H1 (cell line): Measurements from ENCODE around the gene CAMSAP1. TPM values are rescaled to one million over a fixed set of nuclear protein-coding genes. Genes with fewer than 3 reads are reported as not detected.

Experiments
- CTCF ChIA-PET: fragments of 300-600 bp; sonication (Branson Sonifier 250); formaldehyde crosslinking; loops from one replicate; lab custom pipeline; 2021; ENCODE audit not compliant: partially characterized antibody; lab: Charles Lee
- POLR2A ChIA-PET: fragments of 300-600 bp; sonication (Branson Sonifier 250); formaldehyde crosslinking; loops from one replicate; lab custom pipeline; 2021; ENCODE audit warnings: inconsistent platforms; ENCODE audit not compliant: partially characterized antibody; lab: Charles Lee
- DNase-seq, 2 experiments: peaks; one replicate each; pipeline versions ENCODE4 v3.0.0 to v3.0.0-alpha.2; 2010 to 2022; ENCODE audit warnings: low spot score in 2 of 2, low read depth in 1 of 2, mixed read lengths in 1 of 2
- FAIRE-seq: peaks from 2 replicates; lab custom pipeline; 2011; peaks lifted over from hg19 to GRCh38; lab: Jason Lieb, UNC
- H2AFZ ChIP-seq: 2 replicates; pipeline ENCODE4 v1.8.1; 2012; ENCODE audit warnings: low read length, inconsistent platforms
- H2AK5ac ChIP-seq: 2 replicates; pipeline ENCODE4 v1.6.1; 2013; ENCODE audit warnings: low read depth, low read length
- H2BK120ac ChIP-seq: replicated peaks from 2 replicates; pipeline ENCODE3; 2013; ENCODE audit warnings: low read depth, low read length, inconsistent platforms
- H2BK12ac ChIP-seq: 2 replicates; pipeline ENCODE4 v1.6.1; 2013; ENCODE audit warnings: low read depth, low read length
- H2BK15ac ChIP-seq: 2 replicates; pipeline ENCODE4 v1.6.1; 2013; ENCODE audit warnings: low read length
- H2BK20ac ChIP-seq: 2 replicates; pipeline ENCODE4 v1.6.1; 2013; ENCODE audit warnings: low read length
- H2BK5ac ChIP-seq: 2 replicates; pipeline ENCODE4 v1.6.1; 2013; ENCODE audit warnings: low read depth, low read length
- H3K14ac ChIP-seq: 2 replicates; pipeline ENCODE4 v1.6.1; 2013; ENCODE audit warnings: inconsistent platforms; ENCODE audit not compliant: insufficient read length
- H3K18ac ChIP-seq: 2 replicates; pipeline ENCODE4 v1.6.1; 2013; ENCODE audit warnings: low read length; ENCODE audit errors: extremely low read depth
- H3K23ac ChIP-seq: 2 replicates; pipeline ENCODE4 v1.6.1; 2013; ENCODE audit warnings: inconsistent platforms; ENCODE audit not compliant: insufficient read length
- H3K23me2 ChIP-seq: 2 replicates; pipeline ENCODE4 v1.6.1; 2013; ENCODE audit warnings: low read depth, low read length
- H3K27ac ChIP-seq: 2 replicates; pipeline ENCODE4 v1.6.1; 2011; ENCODE audit warnings: low read depth, low read length, inconsistent platforms
- H3K27me3 ChIP-seq, 4 experiments: replicated peaks in 1 of 4; 1 replicate in 1 of 4; 2 replicates in 3 of 4; pipeline versions ENCODE4 v1.6.1 to v1.8.1; 2011 to 2013; ENCODE audit warnings: low read length in 3 of 4, mild to moderate bottlenecking in 3 of 4, inconsistent platforms in 2 of 4, mixed read lengths in 2 of 4, moderate library complexity in 1 of 4; ENCODE audit not compliant: control insufficient read depth in 3 of 4, insufficient read depth in 3 of 4; ENCODE audit errors: extremely low read depth in 1 of 4
- H3K36me3 ChIP-seq, 4 experiments: 2 replicates each; pipeline versions ENCODE4 v1.6.1 to v1.8.1; 2011 to 2013; ENCODE audit warnings: mild to moderate bottlenecking in 4 of 4, low read length in 3 of 4, moderate library complexity in 2 of 4, control low read depth in 1 of 4, inconsistent platforms in 1 of 4; ENCODE audit not compliant: insufficient read depth in 4 of 4, control insufficient read depth in 2 of 4
- H3K4ac ChIP-seq: replicated peaks from 2 replicates; pipeline ENCODE3; 2013; ENCODE audit warnings: low read length, low read depth, mixed read lengths, inconsistent platforms; ENCODE audit not compliant: insufficient read length
- H3K4me1 ChIP-seq, 4 experiments: replicated peaks in 1 of 4; 1 replicate in 1 of 4; 2 replicates in 3 of 4; pipeline versions ENCODE4 v1.6.1 to v1.8.1; 2011 to 2013; ENCODE audit warnings: low read length in 3 of 4, inconsistent platforms in 2 of 4, mixed read lengths in 1 of 4; ENCODE audit not compliant: insufficient read depth in 4 of 4, control insufficient read depth in 3 of 4
- H3K4me2 ChIP-seq, 2 experiments: 2 replicates each; pipeline versions ENCODE4 v1.6.1 to v1.8.1; 2011 to 2013; ENCODE audit warnings: low read depth in 2 of 2, low read length in 2 of 2, control low read depth in 1 of 2, inconsistent platforms in 1 of 2, mild to moderate bottlenecking in 1 of 2; ENCODE audit not compliant: insufficient read depth in 1 of 2
- H3K4me3 ChIP-seq, 4 experiments: fragments of 200-600, 300-600 bp in 1 of 4; sonication (generic), shearing (Covaris generic), sonication (Bioruptor Twin) in 1 of 4; 2 replicates each; pipeline versions ENCODE4 v1.5.1 to v1.8.1; 2011 to 2016; ENCODE audit warnings: low read length in 4 of 4, low read depth in 3 of 4, control low read depth in 2 of 4, inconsistent platforms in 2 of 4, mild to moderate bottlenecking in 2 of 4, mixed read lengths in 1 of 4, moderate library complexity in 1 of 4; ENCODE audit not compliant: insufficient read depth in 2 of 4; ENCODE audit errors: extremely low read depth in 1 of 4
- H3K56ac ChIP-seq: replicated peaks from 2 replicates; pipeline ENCODE3; 2013; ENCODE audit warnings: low read depth, mild to moderate bottlenecking, mixed read lengths, low read length, inconsistent platforms; ENCODE audit not compliant: insufficient read length
- H3K79me1 ChIP-seq: 2 replicates; pipeline ENCODE4 v1.6.1; 2013; ENCODE audit warnings: low read depth, low read length, control low read depth
- H3K79me2 ChIP-seq, 2 experiments: 2 replicates each; pipeline versions ENCODE4 v1.6.1 to v1.8.1; 2012 to 2013; ENCODE audit warnings: low read length in 2 of 2, mild to moderate bottlenecking in 2 of 2, inconsistent platforms in 1 of 2; ENCODE audit not compliant: insufficient read depth in 2 of 2, control insufficient read depth in 1 of 2
- H3K9ac ChIP-seq, 4 experiments: replicated peaks in 1 of 4; 1 replicate in 1 of 4; 2 replicates in 3 of 4; pipeline versions ENCODE4 v1.6.1 to v1.8.1; 2011 to 2013; ENCODE audit warnings: low read depth in 3 of 4, low read length in 3 of 4, control low read depth in 2 of 4, mild to moderate bottlenecking in 2 of 4, moderate library complexity in 2 of 4, inconsistent platforms in 1 of 4; ENCODE audit errors: extremely low read depth in 1 of 4
- H3K9me3 ChIP-seq, 2 experiments: 2 replicates each; pipeline versions ENCODE4 v1.6.1 to v1.8.1; 2012 to 2013; ENCODE audit warnings: mild to moderate bottlenecking in 2 of 2, moderate library complexity in 2 of 2, control low read depth in 1 of 2, inconsistent platforms in 1 of 2, low read depth in 1 of 2, low read length in 1 of 2, mixed read lengths in 1 of 2; ENCODE audit not compliant: insufficient read depth in 2 of 2
- H4K20me1 ChIP-seq, 2 experiments: replicated peaks in 1 of 2; 2 replicates each; pipeline versions ENCODE3 to v1.8.1; 2011 to 2013; ENCODE audit warnings: inconsistent platforms in 2 of 2, low read length in 2 of 2, mild to moderate bottlenecking in 1 of 2; ENCODE audit not compliant: insufficient read depth in 2 of 2, control insufficient read depth in 1 of 2
- H4K5ac ChIP-seq: 2 replicates; pipeline ENCODE4 v1.6.1; 2013; ENCODE audit warnings: low read length, low read depth, mixed read lengths, inconsistent platforms; ENCODE audit not compliant: insufficient read length
- H4K8ac ChIP-seq: 2 replicates; pipeline ENCODE4 v1.8.0; 2013; ENCODE audit warnings: mild to moderate bottlenecking, moderate library complexity, low read length, inconsistent platforms; ENCODE audit not compliant: insufficient read depth; ENCODE audit errors: extremely low read depth
- H4K91ac ChIP-seq: replicated peaks from 2 replicates; pipeline ENCODE3; 2013; ENCODE audit warnings: low read length, mixed read lengths, inconsistent platforms; ENCODE audit not compliant: insufficient read length
- JUN ChIP-seq: IDR thresholded peaks from 2 replicates; pipeline ENCODE4 v1.6.1; 2011; ENCODE audit warnings: low read depth, mild to moderate bottlenecking, improper control_type of control experiment, low read length
- JUND ChIP-seq: IDR thresholded peaks from 2 replicates; pipeline ENCODE4 v1.6.1; 2011; ENCODE audit warnings: mild to moderate bottlenecking, improper control_type of control experiment, low read length
- KDM1A ChIP-seq: fragments of 200-600, 300-600 bp; sonication (generic); IDR thresholded peaks from 2 replicates; pipeline ENCODE4 v1.7.1; 2016; ENCODE audit warnings: mild to moderate bottlenecking, low read length, borderline replicate concordance
- POLR2AphosphoS5 ChIP-seq: IDR thresholded peaks from 2 replicates; pipeline ENCODE4 v1.6.1; 2011; ENCODE audit warnings: low read depth, low read length
- SP1 ChIP-seq: IDR thresholded peaks from 2 replicates; pipeline ENCODE4 v1.6.1; 2011; ENCODE audit warnings: low read depth, low read length
- WGBS, 2 experiments: shearing (Covaris generic) in 1 of 2; methylation state at CpG; one replicate each; pipeline versions ENCODE4 v1.1.6 to v1.1.7; 2013 to 2015; ENCODE audit warnings: low lambda C conversion rate in 2 of 2, mixed read lengths in 2 of 2, inconsistent platforms in 1 of 2, low coverage in 1 of 2, missing lambda C conversion rate in 1 of 2; ENCODE audit not compliant: insufficient replicate concordance in 2 of 2, insufficient coverage in 1 of 2, insufficient read length in 1 of 2; ENCODE audit errors: extremely low coverage in 1 of 2, missing lambda C conversion rate in 1 of 2; 5-methylcytosine and 5-hydroxymethylcytosine counted together
- polyA plus RNA-seq, 7 experiments: library from polyadenylated mRNA; depleted of rRNA in 3 of 7; stranded (reverse) in 5 of 7; unstranded in 2 of 7; fragments of >200 nt in 5 of 7; fragments of 200-250 nt in 2 of 7; gene quantifications; 1 replicate in 5 of 7; 2 replicates in 1 of 7; 4 replicates in 1 of 7; pipeline versions ENCODE4 v1.2.1 to v1.2.3, GENCODE V29; 2011 to 2013; ENCODE audit warnings: missing spikeins in 2 of 7, mixed read lengths in 2 of 7
- total RNA-seq: library from RNA; stranded (reverse); fragmentation: NEBNext Ultra II Directional; extraction: Animal tissue kit (Norgen Biotek cat#: 25700); gene quantifications from 2 replicates; pipeline ENCODE4 v1.2.1, GENCODE V29; 2021

CAMSAP1 gene
- total and polyA plus RNA-seq, 2 of the 8 experiments (the other 6 are each of a cell fraction or from before 2014, with no cell fraction given) = 13.4 to 44.0 TPM

DNA sequence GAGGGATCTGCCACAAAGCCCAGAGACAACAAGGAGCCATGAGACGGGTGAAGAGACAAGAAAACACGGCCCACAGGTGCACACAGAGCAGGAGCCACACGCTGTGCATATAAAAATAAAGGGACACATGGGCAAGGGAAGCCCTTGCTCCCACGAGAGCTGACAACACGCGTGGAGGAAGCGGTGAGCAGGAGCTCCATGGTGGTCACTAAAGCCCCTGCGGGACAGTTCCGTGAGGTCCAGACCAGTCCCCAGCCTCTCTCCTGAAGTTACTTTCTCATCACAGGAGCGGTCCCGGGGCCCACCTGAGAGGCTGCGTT is 90.7 kb downstream of the CAMSAP1 start:
- Histone ChIP-seq H3K23me2 (no peaks in the 10 kb centered on the region), H3K56ac (no peak overlapping the region), H2BK5ac (no peak overlapping the region; the same call in 1 of the 2 replicates), H2AFZ (no peak overlapping the region), H3K4me3 (no peak overlapping the region), H2BK120ac (no peak overlapping the region), H2AK5ac (no peak overlapping the region), H3K14ac (no peak overlapping the region), H4K8ac (no peak overlapping the region), H3K4ac (no peak overlapping the region), H3K9ac (no peak overlapping the region), H3K9me3 (no peaks in the 10 kb centered on the region), H3K23ac (no peak overlapping the region), H4K5ac (no peak overlapping the region), H3K79me1 (no peaks in the 10 kb centered on the region), H4K91ac (no peak overlapping the region), H4K20me1 (peaks cover 7 to 11% of the 10 kb centered on the region in 2 experiments), H3K27me3 (no peaks in the 10 kb centered on the region), H3K4me2 (no peak overlapping the region), H3K4me1 (no peaks in the 10 kb centered on the region; a peak in 1 of 7 replicates), H3K36me3 (peaks cover 26 to 68% (median 60%) of the 10 kb centered on the region in 4 experiments), H3K27ac (no peak overlapping the region), H2BK20ac (no peak overlapping the region), H3K18ac (no peak overlapping the region), H2BK12ac (no peak overlapping the region), H3K79me2 (no peaks in the 10 kb centered on the region), H2BK15ac (no peak overlapping the region)
- FAIRE-seq (no peak), DNase-seq (no peak)
- POLR2A ChIA-PET = no interaction called here
- CTCF ChIA-PET = interaction anchor here (0.6 to 1.4 kb wide), 3 partner anchors 9 to 110 kb away, joined by 3 read pairs; no protein-coding TSS in a partner anchor
- 78% methylated on average over 12 of the region's 12 CpGs; no CpG with 5 or more reads in 1 of the 2 experiments for WGBS, 2 experiments
- TF ChIP-seq KDM1A (no peak), POLR2AphosphoS5 (no peak), JUND (no peak), JUN (no peak), SP1 (no peak)
